Vagina (tissue), 2 donors: ENCODE measurements around the gene CCDC63. TPM values are rescaled to one million over a fixed set of nuclear protein-coding genes. Genes with fewer than 3 reads are reported as not detected.

Source experiments
- DNase-seq, 2 donors: peaks; one replicate each; pipeline ENCODE4 v3.0.0-alpha.2; 2017; ENCODE audit errors: extremely low spot score in 2 of 2
- H3K27ac ChIP-seq: fragments of 200-600 bp; sonication (generic); one replicate; pipeline ENCODE4 v1.5.1; 2019
- H3K27me3 ChIP-seq: fragments of 200-600 bp; sonication (generic); one replicate; pipeline ENCODE4 v1.5.1; 2019
- H3K36me3 ChIP-seq, 2 donors: fragments of 200-600 bp; sonication (generic); one replicate each; pipeline ENCODE4 v1.5.1; 2017 to 2019
- H3K4me1 ChIP-seq: fragments of 200-600 bp; sonication (generic); one replicate; pipeline ENCODE4 v1.5.1; 2019
- H3K4me3 ChIP-seq, 2 donors: fragments of 200-600 bp; sonication (generic); 1 replicate in 1 of 2; 2 replicates in 1 of 2; pipeline ENCODE4 v1.5.1; 2016 to 2019
- H3K9me3 ChIP-seq: fragments of 200-600 bp; sonication (generic); one replicate; pipeline ENCODE4 v1.5.1; 2019
- POLR2A ChIP-seq, 2 donors: fragments of 450-650 bp; IDR thresholded peaks; one replicate each; pipeline ENCODE4 v1.6.1; 2017; ENCODE audit warnings: antibody characterized with exemption in 2 of 2, mild to moderate bottlenecking in 2 of 2, moderate library complexity in 2 of 2
- POLR2AphosphoS5 ChIP-seq, 2 donors: sonication (generic); formaldehyde crosslinking; IDR thresholded peaks; one replicate each; pipeline ENCODE4 v1.9.0; 2017; ENCODE audit warnings: antibody characterized with exemption in 2 of 2, mild to moderate bottlenecking in 2 of 2, low read depth in 1 of 2; ENCODE audit not compliant: insufficient read depth in 1 of 2
- intact Hi-C: fragments of 100-400 bp; cut with DNase I; formaldehyde crosslinking; loops from one replicate; pipeline ENCODE4 v1.15.1; 2023
- total RNA-seq: library from RNA; depleted of rRNA; stranded (reverse); fragments of >200 nt; gene quantifications from one replicate; pipeline ENCODE4 v1.2.3, GENCODE V29; 2016
- TF ChIP-seq, protein P1 (sequence below), 3 experiments: fragments of 450-650 bp in 2 of 3; fragments of 200-600 bp in 1 of 3; sonication (generic) in 1 of 3; IDR thresholded peaks; one replicate each; pipeline ENCODE4 v1.5.1; 2017 to 2019; ENCODE audit warnings: antibody characterized with exemption in 3 of 3, mild to moderate bottlenecking in 2 of 3, moderate library complexity in 2 of 3

Gene CCDC63
- total RNA-seq, 1 donor from 2014 or later: not detected

DNA sequence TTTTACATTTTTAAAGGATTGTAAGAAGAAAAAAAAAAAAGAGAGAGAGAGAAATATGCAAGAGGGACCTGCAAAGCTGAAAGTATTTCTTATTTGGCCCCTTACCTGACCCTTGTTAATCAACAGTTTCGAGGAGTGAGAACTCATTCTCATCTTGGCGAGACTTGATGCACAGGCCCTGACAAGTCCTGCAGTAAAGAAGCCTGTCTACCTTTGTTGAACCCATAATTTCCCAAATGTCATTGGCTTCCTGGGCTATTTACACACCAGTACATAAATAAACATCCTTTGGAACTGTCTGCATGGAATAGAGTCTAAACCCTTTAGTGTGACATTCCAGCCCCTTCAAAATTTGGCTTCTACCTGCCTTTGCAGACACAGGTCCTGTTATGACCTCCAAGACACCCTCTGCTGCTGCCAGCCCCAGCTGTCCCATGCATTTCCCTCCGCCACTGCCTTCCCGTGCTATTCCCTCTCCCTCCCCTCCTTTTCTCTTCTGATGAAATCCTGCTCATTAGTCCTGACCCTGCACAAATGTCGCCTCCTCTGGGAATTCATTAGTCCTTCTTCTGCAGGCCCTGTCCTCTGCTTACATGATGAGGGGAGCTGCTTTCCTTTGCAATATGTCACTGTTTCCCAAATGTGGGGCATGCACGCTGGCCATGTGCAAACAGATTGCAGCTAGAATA, 38.5 kb downstream of the CCDC63 start:
- TF ChIP-seq POLR2AphosphoS5 (IDR thresholded peaks at IDR 0.05; ENCODE audit: insufficient read depth in 1 of 2, low read depth in 1 of 2): no peak
- TF ChIP-seq POLR2A (IDR thresholded peaks at IDR 0.05): no peak
- TF ChIP-seq, protein P1, sequence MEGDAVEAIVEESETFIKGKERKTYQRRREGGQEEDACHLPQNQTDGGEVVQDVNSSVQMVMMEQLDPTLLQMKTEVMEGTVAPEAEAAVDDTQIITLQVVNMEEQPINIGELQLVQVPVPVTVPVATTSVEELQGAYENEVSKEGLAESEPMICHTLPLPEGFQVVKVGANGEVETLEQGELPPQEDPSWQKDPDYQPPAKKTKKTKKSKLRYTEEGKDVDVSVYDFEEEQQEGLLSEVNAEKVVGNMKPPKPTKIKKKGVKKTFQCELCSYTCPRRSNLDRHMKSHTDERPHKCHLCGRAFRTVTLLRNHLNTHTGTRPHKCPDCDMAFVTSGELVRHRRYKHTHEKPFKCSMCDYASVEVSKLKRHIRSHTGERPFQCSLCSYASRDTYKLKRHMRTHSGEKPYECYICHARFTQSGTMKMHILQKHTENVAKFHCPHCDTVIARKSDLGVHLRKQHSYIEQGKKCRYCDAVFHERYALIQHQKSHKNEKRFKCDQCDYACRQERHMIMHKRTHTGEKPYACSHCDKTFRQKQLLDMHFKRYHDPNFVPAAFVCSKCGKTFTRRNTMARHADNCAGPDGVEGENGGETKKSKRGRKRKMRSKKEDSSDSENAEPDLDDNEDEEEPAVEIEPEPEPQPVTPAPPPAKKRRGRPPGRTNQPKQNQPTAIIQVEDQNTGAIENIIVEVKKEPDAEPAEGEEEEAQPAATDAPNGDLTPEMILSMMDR (IDR thresholded peaks at IDR 0.05): no peak

DNA sequence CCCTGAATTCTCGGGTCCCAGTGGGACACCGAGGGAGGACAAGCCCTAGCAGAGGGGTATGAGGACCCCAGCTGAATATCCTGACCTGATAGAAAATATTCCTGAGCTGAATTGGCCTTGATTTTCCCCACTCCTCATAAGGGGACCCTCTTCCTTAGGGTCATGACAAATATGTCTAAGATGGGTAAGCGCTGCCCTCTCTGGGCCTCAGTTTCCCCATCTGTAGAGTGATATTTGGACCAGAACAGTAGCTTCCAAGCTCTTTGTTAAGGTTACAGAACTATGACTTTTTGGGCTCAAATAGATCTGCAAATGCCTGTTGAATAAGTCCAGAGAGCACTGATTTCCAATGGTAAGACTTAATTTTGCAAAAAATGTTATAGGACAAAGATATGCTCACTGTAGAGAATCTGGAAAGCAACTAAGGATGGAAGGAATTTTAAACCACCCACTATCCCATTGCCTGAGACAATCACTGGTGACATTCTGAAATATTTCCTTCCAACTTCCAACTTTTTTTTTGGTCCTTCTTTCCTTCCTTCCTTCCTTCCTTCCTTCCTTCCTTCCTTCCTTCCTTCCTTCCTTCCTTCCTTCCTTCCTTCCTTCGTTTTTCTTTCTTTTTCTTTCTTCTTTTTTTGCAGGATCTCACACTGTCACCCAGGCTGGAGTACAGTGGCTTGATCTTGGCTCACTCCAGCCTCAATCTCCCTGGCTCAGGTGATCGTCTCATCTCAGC, 41.6 kb downstream of the CCDC63 start:
- DNase-seq: no peak
- H3K9me3 ChIP-seq: no peaks in the 10 kb centered on the region
- intact Hi-C loops: loop anchor here (10.0 kb wide), 1 partner anchor 956 kb away; the partner anchor contains the start of gene MAPKAPK5
- no peaks in the 10 kb centered on the region for H3K36me3 ChIP-seq
- no peak for TF ChIP-seq POLR2A (IDR thresholded peaks at IDR 0.05)
- TF ChIP-seq, protein P1 (IDR thresholded peaks at IDR 0.05): no peak
- no peak for TF ChIP-seq POLR2AphosphoS5 (IDR thresholded peaks at IDR 0.05; ENCODE audit: insufficient read depth in 1 of 2, low read depth in 1 of 2)
- no peak overlapping the region for H3K27ac ChIP-seq
- H3K4me3 ChIP-seq: peak overlapping the region; percentile 40 to 49
- H3K4me1 ChIP-seq: no peaks in the 10 kb centered on the region
- no peaks in the 10 kb centered on the region for H3K27me3 ChIP-seq

More for the DNA sequence above, 38.5 kb downstream of the CCDC63 start:
- no peaks in the 10 kb centered on the region for H3K4me1 ChIP-seq
- H3K9me3 ChIP-seq: no peaks in the 10 kb centered on the region
- no peak overlapping the region for H3K4me3 ChIP-seq
- no peaks in the 10 kb centered on the region for H3K27me3 ChIP-seq
- no peak overlapping the region for H3K27ac ChIP-seq
- intact Hi-C loops: loop anchor here (10.0 kb wide), 1 partner anchor 960 kb away; the partner anchor contains the start of gene MAPKAPK5
- DNase-seq: no peak
- no peaks in the 10 kb centered on the region for H3K36me3 ChIP-seq

DNA sequence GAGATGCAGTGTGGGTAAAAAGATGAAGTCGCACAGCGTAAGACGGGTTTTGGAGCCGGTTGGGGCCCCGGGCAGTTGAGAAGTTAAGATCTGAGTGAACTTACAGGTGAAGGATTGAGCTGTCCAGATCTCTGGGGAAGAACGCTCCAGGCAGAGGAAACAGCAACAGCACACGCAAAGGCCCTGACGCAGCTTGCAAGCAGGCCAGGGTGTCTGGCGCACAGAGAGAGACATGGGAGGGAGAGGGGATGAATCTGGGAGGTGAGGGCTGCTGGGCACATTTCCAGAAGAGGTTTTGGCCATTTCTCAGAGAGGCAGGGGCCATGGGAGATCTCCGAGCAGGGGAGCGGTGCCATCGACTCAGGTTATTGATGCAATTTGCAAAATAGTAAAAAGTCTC, 42.6 kb downstream of the CCDC63 start:
- TF ChIP-seq POLR2AphosphoS5 (IDR thresholded peaks at IDR 0.05; ENCODE audit: insufficient read depth in 1 of 2, low read depth in 1 of 2) (no peak), POLR2A (IDR thresholded peaks at IDR 0.05) (no peak)
- TF ChIP-seq, protein P1 (IDR thresholded peaks at IDR 0.05): no peak
- Histone ChIP-seq H3K27ac (no peak overlapping the region), H3K9me3 (no peaks in the 10 kb centered on the region), H3K4me3 (no peak overlapping the region), H3K4me1 (no peaks in the 10 kb centered on the region), H3K36me3 (no peaks in the 10 kb centered on the region), H3K27me3 (no peaks in the 10 kb centered on the region)
- intact Hi-C loops: loop anchor here (10.0 kb wide), 1 partner anchor 955 kb away; the partner anchor contains the start of gene MAPKAPK5
- DNase-seq: no peak

DNA sequence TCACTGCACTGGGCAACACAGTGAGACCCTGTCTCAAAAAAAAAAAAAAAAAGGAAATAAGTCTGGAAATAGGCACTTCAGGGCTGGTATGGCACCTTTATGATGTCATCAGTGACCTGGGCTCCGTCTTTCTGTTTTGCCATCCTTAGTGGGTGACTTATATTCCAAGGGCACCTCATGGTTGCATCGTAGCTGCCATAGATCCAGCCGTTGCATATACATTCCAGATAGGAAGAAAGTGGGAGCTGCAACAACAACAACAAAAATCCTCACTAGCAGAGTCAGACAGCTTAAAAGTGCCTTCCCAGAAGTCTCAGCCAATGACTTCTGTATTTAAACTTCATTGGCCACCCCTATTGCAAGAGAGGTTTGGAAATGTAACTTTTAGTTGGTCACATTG, 47.2 kb downstream of the CCDC63 start:
- H3K36me3 ChIP-seq: no peaks in the 10 kb centered on the region
- no peak overlapping the region for H3K4me3 ChIP-seq
- TF ChIP-seq POLR2AphosphoS5 (IDR thresholded peaks at IDR 0.05; ENCODE audit: insufficient read depth in 1 of 2, low read depth in 1 of 2): no peak
- no peak overlapping the region for H3K27ac ChIP-seq
- H3K9me3 ChIP-seq: no peaks in the 10 kb centered on the region
- H3K4me1 ChIP-seq: no peaks in the 10 kb centered on the region
- H3K27me3 ChIP-seq: no peaks in the 10 kb centered on the region
- DNase-seq: no peak
- intact Hi-C loops: no loop called here

DNA sequence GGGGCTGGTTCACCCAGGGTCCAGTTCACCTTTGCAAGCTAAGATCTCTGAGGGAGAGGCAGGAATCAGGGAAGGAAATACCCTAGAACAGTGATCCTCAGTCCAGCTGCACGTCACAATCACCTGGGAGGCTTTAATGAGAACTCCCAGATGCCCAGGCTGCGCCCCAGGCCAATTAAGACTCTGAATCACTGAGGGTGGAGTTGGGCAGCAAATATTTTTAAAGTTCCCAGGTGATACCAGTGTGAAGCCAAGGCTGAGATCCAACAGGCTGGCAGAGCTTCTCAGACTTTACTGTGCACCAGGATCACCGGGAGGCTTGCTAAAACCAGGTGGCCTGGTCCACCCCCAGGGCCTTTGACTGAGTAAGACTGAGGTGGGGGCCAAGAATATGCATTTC, 49.8 kb downstream of the CCDC63 start:
- Histone ChIP-seq H3K36me3 (no peaks in the 10 kb centered on the region), H3K27me3 (no peaks in the 10 kb centered on the region), H3K9me3 (no peaks in the 10 kb centered on the region), H3K27ac (no peak overlapping the region), H3K4me1 (no peaks in the 10 kb centered on the region), H3K4me3 (no peak overlapping the region)
- no peak for DNase-seq
- TF ChIP-seq POLR2A (IDR thresholded peaks at IDR 0.05) (no peak), POLR2AphosphoS5 (IDR thresholded peaks at IDR 0.05; ENCODE audit: insufficient read depth in 1 of 2, low read depth in 1 of 2) (no peak)
- TF ChIP-seq, protein P1 (IDR thresholded peaks at IDR 0.05): no peak
- intact Hi-C loops: no loop called here
